IMR-90 (cell line): ENCODE results near the gene OLFM4.

Experiments used
- CEBPB ChIP-seq: IDR thresholded peaks from 2 replicates; pipeline ENCODE4 v1.6.1; 2012; ENCODE audit warnings: low read depth, low read length, improper control_type of control experiment
- CTCF ChIP-seq: conservative IDR thresholded peaks from 2 replicates; pipeline ENCODE4 v1.5.1; 2012; ENCODE audit warnings: mild to moderate bottlenecking, low read depth, low read length, improper control_type of control experiment
- ELK1 ChIP-seq: fragments of 150-350 bp; IDR thresholded peaks from 2 replicates; pipeline ENCODE4 v1.6.1; 2016; ENCODE audit warnings: low read depth, mild to moderate bottlenecking, low read length, moderate library complexity, borderline replicate concordance
- FOS ChIP-seq: fragments of 150-350 bp; IDR thresholded peaks from 2 replicates; pipeline ENCODE4 v1.6.1; 2016; ENCODE audit warnings: low read depth, low read length
- MAFK ChIP-seq: IDR thresholded peaks from 2 replicates; pipeline ENCODE4 v1.6.1; 2012; ENCODE audit warnings: low read depth, low read length, improper control_type of control experiment
- MAZ ChIP-seq: IDR thresholded peaks from 2 replicates; pipeline ENCODE4 v1.6.1; 2012; ENCODE audit warnings: low read depth, mild to moderate bottlenecking, low read length, improper control_type of control experiment, moderate library complexity, borderline replicate concordance
- MXI1 ChIP-seq: IDR thresholded peaks from 2 replicates; pipeline ENCODE4 v1.6.1; 2012; ENCODE audit warnings: low read depth, mild to moderate bottlenecking, low read length, moderate library complexity, borderline replicate concordance
- POLR2A ChIP-seq: IDR thresholded peaks from 2 replicates; pipeline ENCODE4 v1.6.1; 2012; ENCODE audit warnings: mild to moderate bottlenecking, low read depth, low read length
- RAD21 ChIP-seq: IDR thresholded peaks from 2 replicates; pipeline ENCODE4 v1.6.1; 2012; ENCODE audit warnings: low read length, improper control_type of control experiment
- RCOR1 ChIP-seq: IDR thresholded peaks from 2 replicates; pipeline ENCODE4 v1.6.1; 2012; ENCODE audit warnings: mild to moderate bottlenecking, low read length, improper control_type of control experiment; ENCODE audit not compliant: insufficient replicate concordance
- RFX5 ChIP-seq: IDR thresholded peaks from 2 replicates; pipeline ENCODE4 v1.8.0; 2012; ENCODE audit warnings: low read depth, mild to moderate bottlenecking, low read length, moderate library complexity
- SMC3 ChIP-seq: fragments of 150-350 bp; IDR thresholded peaks from 2 replicates; pipeline ENCODE4 v1.6.1; 2016; ENCODE audit warnings: low read depth, mild to moderate bottlenecking, antibody characterized with exemption, low read length, moderate library complexity
- USF2 ChIP-seq: fragments of 150-350 bp; IDR thresholded peaks from 2 replicates; pipeline ENCODE4 v1.6.1; 2017; ENCODE audit warnings: mild to moderate bottlenecking, antibody characterized with exemption, low read length, low read depth

- TF ChIP-seq CTCF (no peak), RFX5 (no peak), USF2 (no peak), SMC3 (no peak), MAZ (no peak), MAFK (no peak), RAD21 (no peak), POLR2A (no peak), FOS (no peak), ELK1 (no peak), MXI1 (no peak), RCOR1 (no peak), CEBPB (no peak)
Observed at GRCh38 chr13:53005626-53006025, 23.0 kb upstream of the OLFM4 start.
